Keratinocyte (primary cell): ENCODE results near the gene ERI3. TPM values are rescaled to one million over a fixed set of nuclear protein-coding genes. Genes with fewer than 3 reads are reported as not detected.

Experiments
- DNase-seq: peaks from one replicate; pipeline ENCODE4 v3.0.0-alpha.2; 2011; ENCODE audit warnings: low read depth, missing footprints, low spot score
- FAIRE-seq: peaks from 2 replicates; lab custom pipeline; 2011; peaks lifted over from hg19 to GRCh38; lab: Jason Lieb, UNC
- H2AFZ ChIP-seq: 2 replicates; pipeline ENCODE4 v1.6.0; 2012; ENCODE audit warnings: low read length, control low read depth, inconsistent platforms; ENCODE audit not compliant: control insufficient read depth
- H3K27ac ChIP-seq: 2 replicates; pipeline ENCODE4 v1.5.1; 2011; ENCODE audit warnings: low read length; ENCODE audit not compliant: control insufficient read depth, insufficient read depth
- H3K27me3 ChIP-seq: 3 replicates; pipeline ENCODE4 v1.6.0; 2011; ENCODE audit warnings: low read length; ENCODE audit not compliant: control insufficient read depth, insufficient read depth; ENCODE audit errors: extremely low read depth
- H3K36me3 ChIP-seq, 2 experiments: 2 replicates in 1 of 2; 3 replicates in 1 of 2; pipeline ENCODE4 v1.5.1; 2011; ENCODE audit warnings: low read length in 2 of 2, mild to moderate bottlenecking in 1 of 2; ENCODE audit not compliant: control insufficient read depth in 2 of 2, insufficient read depth in 2 of 2; ENCODE audit errors: extremely low read depth in 1 of 2
- H3K4me1 ChIP-seq: 3 replicates; pipeline ENCODE4 v1.5.1; 2011; ENCODE audit warnings: low read length; ENCODE audit not compliant: control insufficient read depth, insufficient read depth; ENCODE audit errors: extremely low read depth
- H3K4me2 ChIP-seq: 3 replicates; pipeline ENCODE4 v1.6.0; 2011; ENCODE audit warnings: low read depth, low read length; ENCODE audit not compliant: control insufficient read depth, insufficient read depth; ENCODE audit errors: extremely low read depth
- H3K4me3 ChIP-seq, 3 experiments: fragments of 200-600 bp in 1 of 3; sonication (generic) in 1 of 3; 2 replicates in 2 of 3; 3 replicates in 1 of 3; pipeline ENCODE4 v1.5.1; 2011 to 2016; ENCODE audit warnings: low read length in 3 of 3, mild to moderate bottlenecking in 3 of 3, control low read depth in 2 of 3, inconsistent platforms in 1 of 3, low read depth in 1 of 3, mixed read lengths in 1 of 3, mixed run types in 1 of 3, moderate library complexity in 1 of 3; ENCODE audit not compliant: control insufficient read depth in 2 of 3, insufficient read depth in 2 of 3; ENCODE audit errors: extremely low read depth in 1 of 3
- H3K79me2 ChIP-seq: 2 replicates; pipeline ENCODE4 v1.6.0; 2012; ENCODE audit warnings: low read length; ENCODE audit not compliant: control insufficient read depth, insufficient read depth
- H3K9ac ChIP-seq: 3 replicates; pipeline ENCODE4 v1.6.0; 2011; ENCODE audit warnings: low read length; ENCODE audit not compliant: control insufficient read depth, insufficient read depth; ENCODE audit errors: extremely low read depth
- H3K9me1 ChIP-seq: 3 replicates; pipeline ENCODE4 v1.6.0; 2011; ENCODE audit warnings: low read length; ENCODE audit not compliant: control insufficient read depth, insufficient read depth; ENCODE audit errors: extremely low read depth
- H3K9me3 ChIP-seq: 2 replicates; pipeline ENCODE4 v1.5.1; 2012; ENCODE audit warnings: low read depth, low read length; ENCODE audit not compliant: control insufficient read depth
- H4K20me1 ChIP-seq: 3 replicates; pipeline ENCODE4 v1.6.0; 2011; ENCODE audit warnings: low read length; ENCODE audit not compliant: control insufficient read depth, insufficient read depth; ENCODE audit errors: extremely low read depth
- EZH2 ChIP-seq: IDR thresholded peaks from one replicate; pipeline ENCODE4 v1.6.1; 2012; ENCODE audit warnings: inconsistent platforms, mild to moderate bottlenecking, low read length, moderate library complexity
- dilution Hi-C: fragments of 300-500 bp; cut with MboI; formaldehyde crosslinking; loops from one replicate; pipeline ENCODE4 v1.7.0; 2020; ENCODE audit warnings: low sequenced_read_pairs; ENCODE audit not compliant: extremely low pct_ligation_motif_present
- polyA plus RNA-seq, 5 experiments: library from polyadenylated mRNA; depleted of rRNA in 3 of 5; stranded (reverse) in 3 of 5; stranded (forward) in 1 of 5; unstranded in 1 of 5; fragments of >200 nt; gene quantifications; 1 replicate in 1 of 5; 2 replicates in 3 of 5; 3 replicates in 1 of 5; pipeline versions ENCODE4 v1.2.1 to v1.2.3, GENCODE V29; 2011 to 2012; ENCODE audit warnings: missing spikeins in 2 of 5, low read depth in 1 of 5, low replicate concordance in 1 of 5
- TF ChIP-seq, protein P1 (sequence below), 3 experiments: IDR thresholded peaks in 1 of 3; conservative IDR thresholded peaks in 1 of 3; optimal IDR thresholded peaks in 1 of 3; 2 replicates in 2 of 3; 3 replicates in 1 of 3; pipeline versions ENCODE3 to v1.5.1; 2011; ENCODE audit warnings: low read length in 3 of 3, mild to moderate bottlenecking in 3 of 3, moderate library complexity in 2 of 3, control low read depth in 1 of 3, inconsistent platforms in 1 of 3; ENCODE audit not compliant: insufficient read depth in 2 of 3; ENCODE audit errors: extremely low read depth in 1 of 3

The ERI3 gene
- polyA plus RNA-seq, 1 donor (not counting 4 experiments of a cell fraction or from before 2014, with no cell fraction given): 43.7 TPM

GRCh38 chr1:44357710-44358109, 2.7 kb upstream of the ERI3 start:
- no peak for FAIRE-seq
- Histone ChIP-seq H4K20me1 (no peaks in the 10 kb centered on the region), H3K9me3 (no peaks in the 10 kb centered on the region), H3K4me3 (no peak overlapping the region), H3K36me3 (no peaks in the 10 kb centered on the region), H3K27me3 (no peaks in the 10 kb centered on the region), H3K9me1 (no peaks in the 10 kb centered on the region), H2AFZ (no peak overlapping the region), H3K9ac (no peak overlapping the region), H3K4me1 (peaks cover 20% of the 10 kb centered on the region), H3K79me2 (peaks cover 22% of the 10 kb centered on the region), H3K4me2 (no peak overlapping the region), H3K27ac (no peak overlapping the region)
- TF ChIP-seq EZH2: no peak
- TF ChIP-seq, protein P1, sequence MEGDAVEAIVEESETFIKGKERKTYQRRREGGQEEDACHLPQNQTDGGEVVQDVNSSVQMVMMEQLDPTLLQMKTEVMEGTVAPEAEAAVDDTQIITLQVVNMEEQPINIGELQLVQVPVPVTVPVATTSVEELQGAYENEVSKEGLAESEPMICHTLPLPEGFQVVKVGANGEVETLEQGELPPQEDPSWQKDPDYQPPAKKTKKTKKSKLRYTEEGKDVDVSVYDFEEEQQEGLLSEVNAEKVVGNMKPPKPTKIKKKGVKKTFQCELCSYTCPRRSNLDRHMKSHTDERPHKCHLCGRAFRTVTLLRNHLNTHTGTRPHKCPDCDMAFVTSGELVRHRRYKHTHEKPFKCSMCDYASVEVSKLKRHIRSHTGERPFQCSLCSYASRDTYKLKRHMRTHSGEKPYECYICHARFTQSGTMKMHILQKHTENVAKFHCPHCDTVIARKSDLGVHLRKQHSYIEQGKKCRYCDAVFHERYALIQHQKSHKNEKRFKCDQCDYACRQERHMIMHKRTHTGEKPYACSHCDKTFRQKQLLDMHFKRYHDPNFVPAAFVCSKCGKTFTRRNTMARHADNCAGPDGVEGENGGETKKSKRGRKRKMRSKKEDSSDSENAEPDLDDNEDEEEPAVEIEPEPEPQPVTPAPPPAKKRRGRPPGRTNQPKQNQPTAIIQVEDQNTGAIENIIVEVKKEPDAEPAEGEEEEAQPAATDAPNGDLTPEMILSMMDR (optimal IDR thresholded peaks at IDR 0.05 in 1 of 3, IDR thresholded peaks at IDR 0.05 in 1 of 3, conservative IDR thresholded peaks at IDR 0.05 in 1 of 3; ENCODE audit: extremely low read depth in 1 of 3, insufficient read depth in 2 of 3, low read length in 3 of 3): no peak
- dilution Hi-C loops: no loop called here
- no peak for DNase-seq

DNA sequence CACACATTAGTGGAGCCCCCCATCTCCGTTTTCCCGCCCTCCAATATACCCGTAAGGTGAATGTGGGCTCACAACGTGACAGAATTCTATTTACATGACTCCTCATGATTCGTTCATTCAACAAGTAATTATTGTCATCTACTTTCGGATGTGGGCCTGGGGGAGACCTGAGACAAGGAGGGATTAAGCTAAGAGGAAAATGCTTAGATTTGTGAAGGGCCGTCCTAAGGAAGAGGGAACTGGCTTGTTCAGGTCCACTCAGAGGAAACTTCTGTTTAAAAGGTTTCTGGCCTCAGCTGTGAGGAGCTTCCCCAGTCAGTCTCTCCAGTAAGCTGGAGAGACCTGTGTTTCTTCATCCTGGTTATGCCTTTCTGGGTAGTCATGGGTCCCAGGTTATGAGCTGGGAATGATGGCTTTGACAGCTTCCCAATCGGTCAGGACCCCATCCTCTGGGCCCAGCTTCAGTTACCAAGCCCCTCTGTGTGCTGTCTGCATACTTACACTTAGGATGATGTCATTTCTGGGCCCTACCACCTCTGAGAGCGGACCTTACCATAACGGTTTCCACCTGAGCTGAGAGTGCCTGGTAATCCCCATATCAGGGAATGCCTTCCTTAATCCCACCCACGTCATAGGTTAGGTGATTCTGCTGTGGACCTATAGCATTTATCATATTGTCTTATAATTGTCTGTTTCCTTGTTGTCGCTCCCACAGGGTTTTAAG, 687 bp upstream of the ERI3 start:
- no peaks in the 10 kb centered on the region for H3K9me3 ChIP-seq
- peak overlapping the region; percentile 93 for H3K4me2 ChIP-seq
- no peaks in the 10 kb centered on the region for H4K20me1 ChIP-seq
- H3K4me3 ChIP-seq: peak overlapping the region; percentile 31 to 96 (median 54)
- H2AFZ ChIP-seq: peak overlapping the region; percentile 79
- dilution Hi-C loops: no loop called here
- no peak for TF ChIP-seq EZH2
- TF ChIP-seq, protein P1 (optimal IDR thresholded peaks at IDR 0.05 in 1 of 3, IDR thresholded peaks at IDR 0.05 in 1 of 3, conservative IDR thresholded peaks at IDR 0.05 in 1 of 3; ENCODE audit: extremely low read depth in 1 of 3, insufficient read depth in 2 of 3, low read length in 3 of 3): no peak
- H3K36me3 ChIP-seq: no peaks in the 10 kb centered on the region
- no peaks in the 10 kb centered on the region for H3K27me3 ChIP-seq
- H3K4me1 ChIP-seq: peaks cover 20% of the 10 kb centered on the region
- peaks cover 28% of the 10 kb centered on the region for H3K79me2 ChIP-seq
- H3K9ac ChIP-seq: peak overlapping the region; percentile 89
- FAIRE-seq: no peak
- no peak for DNase-seq
- no peaks in the 10 kb centered on the region for H3K9me1 ChIP-seq
- H3K27ac ChIP-seq: no peak overlapping the region
